K562 (cell line): ENCODE data around the gene CALU. TPM values are rescaled to one million over a fixed set of nuclear protein-coding genes. Genes with fewer than 3 reads are reported as not detected.

Experiments
- BRF1 ChIP-seq: IDR thresholded peaks from 3 replicates; pipeline ENCODE4 v1.6.1; 2011; ENCODE audit warnings: borderline replicate concordance, mild to moderate bottlenecking; ENCODE audit not compliant: insufficient read length; ENCODE audit errors: extremely low read depth
- CHD2 ChIP-seq: IDR thresholded peaks from 2 replicates; pipeline ENCODE4 v1.6.1; 2011; ENCODE audit warnings: low read depth, low read length
- FOS ChIP-seq: IDR thresholded peaks from 3 replicates; pipeline ENCODE4 v1.6.1; 2011; ENCODE audit not compliant: insufficient read length; ENCODE audit errors: extremely low read depth
- IRF2 ChIP-seq: sonication (generic); formaldehyde crosslinking; IDR thresholded peaks from 2 replicates; pipeline ENCODE4 v1.8.1; 2022; ENCODE audit warnings: mild to moderate bottlenecking, missing genetic modification reagents
- THRAP3 ChIP-seq: fragments of 450-650 bp; IDR thresholded peaks from 2 replicates; pipeline ENCODE4 v1.6.1; 2016; ENCODE audit warnings: mild to moderate bottlenecking, inconsistent platforms, borderline replicate concordance
- polyA plus RNA-seq, 8 experiments: library from polyadenylated mRNA; depleted of rRNA in 4 of 8; stranded (reverse) in 5 of 8; unstranded in 3 of 8; fragments of >200 nt; fragmentation: Nextera tagmentation in 2 of 8; fragmentation: Illumina TruSeq in 1 of 8; extraction: Ambion mirVana in 2 of 8; extraction: Trizol in 1 of 8; gene quantifications; 2 replicates each; pipeline versions ENCODE4 v1.2.1 to v1.2.3, GENCODE V29; 2011 to 2014; ENCODE audit warnings: inconsistent platforms in 1 of 8, missing spikeins in 1 of 8
- total RNA-seq, 7 experiments: library from RNA; depleted of rRNA in 6 of 7; stranded (reverse); fragments of >200 nt in 6 of 7; fragmentation: Illumina TruSeq in 2 of 7; extraction: Trizol in 2 of 7; gene quantifications; 2 replicates each; pipeline versions ENCODE4 v1.2.1 to v1.2.3, GENCODE V29; 2011 to 2021; ENCODE audit warnings: low replicate concordance in 1 of 7
- TF ChIP-seq, protein P1 (sequence below): sonication (generic); formaldehyde crosslinking; IDR thresholded peaks from 2 replicates; pipeline ENCODE4 v1.9.0; 2022; ENCODE audit warnings: mild to moderate bottlenecking, missing genetic modification reagents
- TF ChIP-seq, protein P2 (sequence below): sonication (generic); formaldehyde crosslinking; IDR thresholded peaks from 2 replicates; pipeline ENCODE4 v1.8.0; 2022; ENCODE audit warnings: mild to moderate bottlenecking, missing genetic modification reagents
- TF ChIP-seq, protein P3 (sequence below), 2 experiments: fragments of 450-650 bp; IDR thresholded peaks; 2 replicates each; pipeline ENCODE4 v1.6.1; 2016; ENCODE audit warnings: mild to moderate bottlenecking in 2 of 2, borderline replicate concordance in 1 of 2, low read depth in 1 of 2, moderate library complexity in 1 of 2
- TF ChIP-seq, protein P4 (sequence below): IDR thresholded peaks from 2 replicates; pipeline ENCODE4 v1.6.1; 2014; ENCODE audit warnings: antibody characterized with exemption
- TF ChIP-seq, protein P5 (sequence below), 2 experiments: fragments of 450-650 bp in 1 of 2; IDR thresholded peaks; 2 replicates each; pipeline ENCODE4 v1.6.1; 2011 to 2017; ENCODE audit warnings: low read depth in 2 of 2, antibody characterized with exemption in 1 of 2, borderline replicate concordance in 1 of 2, low read length in 1 of 2, mild to moderate bottlenecking in 1 of 2, mixed read lengths in 1 of 2; ENCODE audit not compliant: control insufficient read depth in 1 of 2

The CALU gene
- total and polyA plus RNA-seq, 9 of the 15 experiments (the other 6 are each of a cell fraction or from before 2014, with no cell fraction given) = 166 to 286 (median 215) TPM

DNA sequence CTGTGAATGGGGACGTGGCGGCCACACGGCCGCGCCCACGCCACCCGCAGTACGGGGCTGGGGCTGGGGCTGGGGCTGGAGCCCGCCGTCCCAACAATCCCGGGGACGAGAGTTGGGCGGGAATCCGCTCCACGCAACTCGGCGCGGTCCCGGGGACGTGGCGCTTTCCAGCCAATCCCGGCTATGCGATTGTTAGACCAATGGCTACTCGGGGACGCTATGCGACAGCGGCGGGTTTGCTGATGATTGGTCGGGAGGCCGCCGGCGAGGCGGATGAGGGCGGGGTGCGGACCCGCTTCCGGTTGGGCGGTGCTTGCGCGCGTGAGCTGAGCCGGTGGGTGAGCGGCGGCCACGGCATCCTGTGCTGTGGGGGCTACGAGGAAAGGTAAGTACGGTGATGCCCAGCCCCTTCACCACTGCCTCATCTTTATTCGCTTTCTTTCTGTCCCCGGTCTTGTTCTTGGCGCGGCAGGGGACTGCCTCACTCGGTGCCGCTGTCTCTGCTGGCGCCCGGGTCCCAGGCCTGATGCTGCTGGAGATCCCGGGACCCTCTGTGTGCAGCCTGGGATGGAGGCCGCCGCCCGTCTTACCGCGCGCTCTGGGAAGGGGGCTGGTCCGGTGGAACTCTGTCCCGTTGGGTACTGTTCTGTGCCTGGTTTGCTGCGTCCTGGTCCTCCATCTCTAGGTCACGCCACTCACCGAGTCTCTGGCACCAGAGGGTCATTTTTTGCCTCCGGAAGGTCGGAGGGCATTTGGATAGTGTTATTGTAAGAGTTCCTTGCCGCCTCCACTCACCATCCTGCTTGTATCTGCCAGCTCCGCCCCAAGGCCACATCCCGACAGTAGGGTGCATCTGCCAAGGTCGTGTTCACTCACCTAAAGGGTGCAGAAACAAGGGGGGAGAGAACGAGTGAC, at the start of gene CALU (continued):
- TF ChIP-seq IRF2 (no peak), THRAP3 (no peak), BRF1 (no peak), CHD2 (peak; percentile 85), FOS (peak; percentile 96)
- TF ChIP-seq, protein P1, sequence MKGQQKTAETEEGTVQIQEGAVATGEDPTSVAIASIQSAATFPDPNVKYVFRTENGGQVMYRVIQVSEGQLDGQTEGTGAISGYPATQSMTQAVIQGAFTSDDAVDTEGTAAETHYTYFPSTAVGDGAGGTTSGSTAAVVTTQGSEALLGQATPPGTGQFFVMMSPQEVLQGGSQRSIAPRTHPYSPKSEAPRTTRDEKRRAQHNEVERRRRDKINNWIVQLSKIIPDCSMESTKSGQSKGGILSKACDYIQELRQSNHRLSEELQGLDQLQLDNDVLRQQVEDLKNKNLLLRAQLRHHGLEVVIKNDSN (CRISPR knock-in tag) = peak; percentile 78
- TF ChIP-seq, protein P2, sequence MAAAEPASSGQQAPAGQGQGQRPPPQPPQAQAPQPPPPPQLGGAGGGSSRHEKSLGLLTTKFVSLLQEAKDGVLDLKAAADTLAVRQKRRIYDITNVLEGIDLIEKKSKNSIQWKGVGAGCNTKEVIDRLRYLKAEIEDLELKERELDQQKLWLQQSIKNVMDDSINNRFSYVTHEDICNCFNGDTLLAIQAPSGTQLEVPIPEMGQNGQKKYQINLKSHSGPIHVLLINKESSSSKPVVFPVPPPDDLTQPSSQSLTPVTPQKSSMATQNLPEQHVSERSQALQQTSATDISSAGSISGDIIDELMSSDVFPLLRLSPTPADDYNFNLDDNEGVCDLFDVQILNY (CRISPR knock-in tag) = peak; percentile 79
- TF ChIP-seq, protein P3, sequence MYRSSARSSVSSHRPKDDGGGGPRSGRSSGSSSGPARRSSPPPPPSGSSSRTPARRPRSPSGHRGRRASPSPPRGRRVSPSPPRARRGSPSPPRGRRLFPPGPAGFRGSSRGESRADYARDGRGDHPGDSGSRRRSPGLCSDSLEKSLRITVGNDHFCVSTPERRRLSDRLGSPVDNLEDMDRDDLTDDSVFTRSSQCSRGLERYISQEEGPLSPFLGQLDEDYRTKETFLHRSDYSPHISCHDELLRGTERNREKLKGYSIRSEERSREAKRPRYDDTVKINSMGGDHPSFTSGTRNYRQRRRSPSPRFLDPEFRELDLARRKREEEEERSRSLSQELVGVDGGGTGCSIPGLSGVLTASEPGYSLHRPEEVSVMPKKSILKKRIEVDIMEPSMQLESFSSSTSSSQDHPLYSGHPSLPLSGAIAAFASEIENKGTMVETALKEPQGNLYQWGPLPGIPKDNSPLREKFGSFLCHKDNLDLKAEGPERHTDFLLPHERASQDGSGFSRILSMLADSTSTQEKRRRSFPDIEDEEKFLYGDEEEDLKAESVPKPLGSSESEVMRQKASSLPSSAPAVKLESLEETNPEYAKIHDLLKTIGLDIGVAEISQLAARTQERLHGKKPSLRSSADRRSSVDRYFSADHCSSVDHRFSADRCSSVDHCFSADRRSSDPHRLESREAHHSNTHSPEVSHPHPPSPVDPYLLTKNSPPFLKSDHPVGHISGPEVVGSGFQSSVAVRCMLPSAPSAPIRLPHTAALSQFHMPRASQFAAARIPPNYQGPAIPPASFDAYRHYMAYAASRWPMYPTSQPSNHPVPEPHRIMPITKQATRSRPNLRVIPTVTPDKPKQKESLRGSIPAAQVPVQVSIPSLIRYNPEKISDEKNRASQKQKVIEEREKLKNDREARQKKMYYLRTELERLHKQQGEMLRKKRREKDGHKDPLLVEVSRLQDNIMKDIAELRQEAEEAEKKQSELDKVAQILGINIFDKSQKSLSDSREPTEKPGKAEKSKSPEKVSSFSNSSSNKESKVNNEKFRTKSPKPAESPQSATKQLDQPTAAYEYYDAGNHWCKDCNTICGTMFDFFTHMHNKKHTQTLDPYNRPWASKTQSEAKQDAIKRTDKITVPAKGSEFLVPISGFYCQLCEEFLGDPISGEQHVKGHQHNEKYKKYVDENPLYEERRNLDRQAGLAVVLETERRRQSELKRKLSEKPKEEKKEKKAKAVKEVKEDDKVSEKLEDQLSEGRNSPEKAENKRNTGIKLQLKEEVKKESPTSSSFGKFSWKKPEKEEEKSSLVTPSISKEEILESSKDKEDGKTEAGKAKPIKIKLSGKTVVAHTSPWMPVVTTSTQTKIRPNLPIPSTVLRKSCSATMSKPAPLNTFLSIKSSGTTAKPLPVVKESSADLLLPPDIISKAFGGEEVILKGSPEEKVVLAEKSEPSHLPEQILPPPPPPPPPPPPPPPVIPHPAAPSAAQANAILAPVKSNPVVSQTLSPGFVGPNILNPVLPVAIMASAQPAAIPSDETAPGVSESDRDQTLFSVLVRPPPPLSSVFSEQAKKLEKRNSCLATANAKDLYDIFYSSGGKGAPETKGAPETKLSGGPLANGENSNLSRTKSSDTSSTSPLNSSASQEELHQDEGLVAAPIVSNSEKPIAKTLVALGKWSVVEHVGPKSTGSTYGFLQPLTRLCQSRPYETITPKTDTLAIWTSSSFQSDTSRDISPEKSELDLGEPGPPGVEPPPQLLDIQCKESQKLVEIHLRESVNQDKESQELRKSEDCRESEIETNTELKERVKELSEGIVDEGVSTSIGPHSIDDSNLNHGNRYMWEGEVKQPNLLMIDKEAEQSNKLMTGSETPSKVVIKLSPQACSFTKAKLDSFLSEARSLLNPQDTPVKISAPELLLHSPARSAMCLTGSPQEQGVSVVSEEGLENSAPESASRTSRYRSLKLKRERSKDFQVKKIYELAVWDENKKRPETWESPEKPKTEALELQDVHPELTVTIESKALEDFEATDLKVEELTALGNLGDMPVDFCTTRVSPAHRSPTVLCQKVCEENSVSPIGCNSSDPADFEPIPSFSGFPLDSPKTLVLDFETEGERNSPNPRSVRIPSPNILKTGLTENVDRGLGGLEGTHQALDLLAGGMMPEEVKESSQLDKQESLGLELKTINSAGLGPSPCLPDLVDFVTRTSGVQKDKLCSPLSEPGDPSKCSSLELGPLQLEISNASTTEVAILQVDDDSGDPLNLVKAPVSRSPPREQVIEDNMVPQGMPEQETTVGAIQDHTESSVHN (IDR thresholded peaks at IDR 0.05; ENCODE audit: borderline replicate concordance in 1 of 2, low read depth in 1 of 2) = no peak
- TF ChIP-seq, protein P4, sequence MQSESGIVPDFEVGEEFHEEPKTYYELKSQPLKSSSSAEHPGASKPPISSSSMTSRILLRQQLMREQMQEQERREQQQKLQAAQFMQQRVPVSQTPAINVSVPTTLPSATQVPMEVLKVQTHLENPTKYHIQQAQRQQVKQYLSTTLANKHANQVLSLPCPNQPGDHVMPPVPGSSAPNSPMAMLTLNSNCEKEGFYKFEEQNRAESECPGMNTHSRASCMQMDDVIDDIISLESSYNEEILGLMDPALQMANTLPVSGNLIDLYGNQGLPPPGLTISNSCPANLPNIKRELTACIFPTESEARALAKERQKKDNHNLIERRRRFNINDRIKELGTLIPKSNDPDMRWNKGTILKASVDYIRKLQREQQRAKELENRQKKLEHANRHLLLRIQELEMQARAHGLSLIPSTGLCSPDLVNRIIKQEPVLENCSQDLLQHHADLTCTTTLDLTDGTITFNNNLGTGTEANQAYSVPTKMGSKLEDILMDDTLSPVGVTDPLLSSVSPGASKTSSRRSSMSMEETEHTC = 0 out of 2 replicates have a peak, but pooled peaks have one; percentile 29
- TF ChIP-seq, protein P5, sequence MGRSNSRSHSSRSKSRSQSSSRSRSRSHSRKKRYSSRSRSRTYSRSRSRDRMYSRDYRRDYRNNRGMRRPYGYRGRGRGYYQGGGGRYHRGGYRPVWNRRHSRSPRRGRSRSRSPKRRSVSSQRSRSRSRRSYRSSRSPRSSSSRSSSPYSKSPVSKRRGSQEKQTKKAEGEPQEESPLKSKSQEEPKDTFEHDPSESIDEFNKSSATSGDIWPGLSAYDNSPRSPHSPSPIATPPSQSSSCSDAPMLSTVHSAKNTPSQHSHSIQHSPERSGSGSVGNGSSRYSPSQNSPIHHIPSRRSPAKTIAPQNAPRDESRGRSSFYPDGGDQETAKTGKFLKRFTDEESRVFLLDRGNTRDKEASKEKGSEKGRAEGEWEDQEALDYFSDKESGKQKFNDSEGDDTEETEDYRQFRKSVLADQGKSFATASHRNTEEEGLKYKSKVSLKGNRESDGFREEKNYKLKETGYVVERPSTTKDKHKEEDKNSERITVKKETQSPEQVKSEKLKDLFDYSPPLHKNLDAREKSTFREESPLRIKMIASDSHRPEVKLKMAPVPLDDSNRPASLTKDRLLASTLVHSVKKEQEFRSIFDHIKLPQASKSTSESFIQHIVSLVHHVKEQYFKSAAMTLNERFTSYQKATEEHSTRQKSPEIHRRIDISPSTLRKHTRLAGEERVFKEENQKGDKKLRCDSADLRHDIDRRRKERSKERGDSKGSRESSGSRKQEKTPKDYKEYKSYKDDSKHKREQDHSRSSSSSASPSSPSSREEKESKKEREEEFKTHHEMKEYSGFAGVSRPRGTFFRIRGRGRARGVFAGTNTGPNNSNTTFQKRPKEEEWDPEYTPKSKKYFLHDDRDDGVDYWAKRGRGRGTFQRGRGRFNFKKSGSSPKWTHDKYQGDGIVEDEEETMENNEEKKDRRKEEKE (IDR thresholded peaks at IDR 0.05; ENCODE audit: borderline replicate concordance in 1 of 2, control insufficient read depth in 1 of 2, low read depth in 2 of 2, low read length in 1 of 2) = peak in 1 of 2 experiments; percentile 81; a peak in 1 of 4 replicates
